Stimulated activated CD8-positive, alpha-beta memory T cell treated with anti-CD3 and anti-CD28 coated beads, Interleukin-15, amount 100 ng/mL, for 48 hours (primary cell): ENCODE measurements around the gene BEST2.
A peak's percentile ranks its signal among the peaks of the same experiment; 100 is the strongest.
"Not testable (repeated sequence)": the region's sequence is repeated elsewhere in the genome, so short reads cannot be mapped to it uniquely, and the experiment has no call there.

Experiments
- DNase-seq, 2 donors: peaks; one replicate each; pipeline ENCODE4 v3.0.0-alpha.2; 2020; ENCODE audit warnings: low read depth in 2 of 2

Gene BEST2

GRCh38 chr19:12787458-12787857 is 35.9 kb downstream of the BEST2 start:
- DNase-seq = no peak

- no peak for DNase-seq
Measured at GRCh38 chr19:12788042-12788681, 36.6 kb downstream of the BEST2 start.

DNA sequence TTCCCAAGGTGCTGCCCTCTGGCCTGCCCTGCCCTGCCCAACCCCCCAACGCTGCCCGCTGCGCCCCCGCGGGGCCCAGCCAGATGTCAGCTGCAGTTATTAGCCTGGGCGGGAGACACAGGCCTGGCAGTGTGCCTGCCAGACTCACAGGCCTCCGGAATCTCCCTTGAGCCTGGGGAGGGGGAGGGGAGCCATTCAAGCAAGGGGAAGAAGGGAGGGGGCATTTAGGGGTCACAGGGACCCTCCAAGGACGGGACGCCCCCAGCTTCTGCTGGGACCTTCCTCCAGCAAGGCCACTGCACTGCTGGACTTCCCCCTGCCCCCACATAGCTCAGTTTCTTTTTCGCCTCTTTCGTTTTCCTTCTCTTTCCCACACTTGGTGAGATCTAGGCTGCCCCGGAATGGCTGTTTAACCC is 37.1 kb downstream of the BEST2 start:
- no peak for DNase-seq

- DNase-seq = no peak
Measured at GRCh38 chr19:12789098-12789903, 37.7 kb downstream of the BEST2 start.

- DNase-seq = peak; percentile 97 to 99
Measured at GRCh38 chr19:12789904-12790619, 38.5 kb downstream of the BEST2 start.

GRCh38 chr19:12790628-12791344 is 39.2 kb downstream of the BEST2 start:
- no peak for DNase-seq

DNA sequence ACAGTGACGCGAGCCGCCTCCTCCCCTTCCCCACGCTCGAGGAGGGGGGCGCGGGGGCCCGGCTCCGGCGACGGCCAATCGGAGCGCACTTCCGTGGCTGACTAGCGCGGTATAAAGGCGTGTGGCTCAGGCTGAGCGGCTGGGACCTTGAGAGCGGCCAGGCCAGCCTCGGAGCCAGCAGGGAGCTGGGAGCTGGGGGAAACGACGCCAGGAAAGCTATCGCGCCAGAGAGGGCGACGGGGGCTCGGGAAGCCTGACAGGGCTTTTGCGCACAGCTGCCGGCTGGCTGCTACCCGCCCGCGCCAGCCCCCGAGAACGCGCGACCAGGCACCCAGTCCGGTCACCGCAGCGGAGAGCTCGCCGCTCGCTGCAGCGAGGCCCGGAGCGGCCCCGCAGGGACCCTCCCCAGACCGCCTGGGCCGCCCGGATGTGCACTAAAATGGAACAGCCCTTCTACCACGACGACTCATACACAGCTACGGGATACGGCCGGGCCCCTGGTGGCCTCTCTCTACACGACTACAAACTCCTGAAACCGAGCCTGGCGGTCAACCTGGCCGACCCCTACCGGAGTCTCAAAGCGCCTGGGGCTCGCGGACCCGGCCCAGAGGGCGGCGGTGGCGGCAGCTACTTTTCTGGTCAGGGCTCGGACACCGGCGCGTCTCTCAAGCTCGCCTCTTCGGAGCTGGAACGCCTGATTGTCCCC is 39.9 kb downstream of the BEST2 start, which contains the start of gene JUNB:
TSS of gene JUNB (plus strand) at position 142 of the 706 bp plus-strand sequence. CDS start at position 428, 286 bp downstream.
- peak; percentile 94 to 96 for DNase-seq

DNA sequence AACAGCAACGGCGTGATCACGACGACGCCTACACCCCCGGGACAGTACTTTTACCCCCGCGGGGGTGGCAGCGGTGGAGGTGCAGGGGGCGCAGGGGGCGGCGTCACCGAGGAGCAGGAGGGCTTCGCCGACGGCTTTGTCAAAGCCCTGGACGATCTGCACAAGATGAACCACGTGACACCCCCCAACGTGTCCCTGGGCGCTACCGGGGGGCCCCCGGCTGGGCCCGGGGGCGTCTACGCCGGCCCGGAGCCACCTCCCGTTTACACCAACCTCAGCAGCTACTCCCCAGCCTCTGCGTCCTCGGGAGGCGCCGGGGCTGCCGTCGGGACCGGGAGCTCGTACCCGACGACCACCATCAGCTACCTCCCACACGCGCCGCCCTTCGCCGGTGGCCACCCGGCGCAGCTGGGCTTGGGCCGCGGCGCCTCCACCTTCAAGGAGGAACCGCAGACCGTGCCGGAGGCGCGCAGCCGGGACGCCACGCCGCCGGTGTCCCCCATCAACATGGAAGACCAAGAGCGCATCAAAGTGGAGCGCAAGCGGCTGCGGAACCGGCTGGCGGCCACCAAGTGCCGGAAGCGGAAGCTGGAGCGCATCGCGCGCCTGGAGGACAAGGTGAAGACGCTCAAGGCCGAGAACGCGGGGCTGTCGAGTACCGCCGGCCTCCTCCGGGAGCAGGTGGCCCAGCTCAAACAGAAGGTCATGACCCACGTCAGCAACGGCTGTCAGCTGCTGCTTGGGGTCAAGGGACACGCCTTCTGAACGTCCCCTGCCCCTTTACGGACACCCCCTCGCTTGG is 40.7 kb downstream of the BEST2 start:
- DNase-seq = peak in 1 of 2 donors; percentile 68

DNA sequence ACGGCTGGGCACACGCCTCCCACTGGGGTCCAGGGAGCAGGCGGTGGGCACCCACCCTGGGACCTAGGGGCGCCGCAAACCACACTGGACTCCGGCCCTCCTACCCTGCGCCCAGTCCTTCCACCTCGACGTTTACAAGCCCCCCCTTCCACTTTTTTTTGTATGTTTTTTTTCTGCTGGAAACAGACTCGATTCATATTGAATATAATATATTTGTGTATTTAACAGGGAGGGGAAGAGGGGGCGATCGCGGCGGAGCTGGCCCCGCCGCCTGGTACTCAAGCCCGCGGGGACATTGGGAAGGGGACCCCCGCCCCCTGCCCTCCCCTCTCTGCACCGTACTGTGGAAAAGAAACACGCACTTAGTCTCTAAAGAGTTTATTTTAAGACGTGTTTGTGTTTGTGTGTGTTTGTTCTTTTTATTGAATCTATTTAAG is 41.3 kb downstream of the BEST2 start:
- no peak for DNase-seq

GRCh38 chr19:12793290-12794195 is 42.0 kb downstream of the BEST2 start:
- peak; percentile 90 to 91 for DNase-seq

DNA sequence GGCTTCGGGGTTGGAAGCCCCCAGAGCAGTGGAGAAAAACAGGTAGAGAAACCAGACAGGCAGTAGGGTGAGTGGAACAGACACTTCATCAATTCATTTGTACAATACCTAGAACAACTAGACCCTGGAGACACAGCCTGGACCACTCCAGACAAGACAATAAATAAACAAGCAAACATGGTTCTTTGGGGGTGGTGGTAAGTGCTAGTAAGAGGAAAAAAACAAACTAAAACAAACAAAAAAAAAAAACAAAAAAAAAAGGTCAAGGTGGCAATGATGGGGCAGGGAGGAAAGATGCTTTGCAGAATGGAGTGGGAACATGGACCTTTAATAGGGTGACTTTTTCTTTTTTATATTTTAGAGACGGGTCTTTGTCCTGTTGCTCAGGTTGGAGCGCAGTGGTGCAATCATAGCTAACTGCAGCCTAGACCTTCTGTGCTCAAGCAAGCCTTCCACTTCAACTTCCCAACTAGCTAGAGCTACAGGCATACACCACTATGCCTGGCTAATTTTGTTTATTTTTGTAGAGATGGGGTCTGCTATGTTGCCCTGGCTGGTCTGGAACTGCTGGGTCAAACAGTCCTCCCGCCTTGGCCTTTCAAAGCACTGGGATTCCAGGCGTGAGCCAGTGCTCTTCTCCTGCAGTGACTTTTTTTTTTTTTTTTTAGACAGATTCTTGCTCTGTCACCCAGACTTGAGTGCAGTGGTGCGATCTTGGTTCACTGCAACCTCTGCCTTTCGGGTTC is 42.8 kb downstream of the BEST2 start:
- no peak for DNase-seq

GRCh38 chr19:12794971-12795381 is 43.4 kb downstream of the BEST2 start:
- no peak for DNase-seq

- no peak for DNase-seq
Measured at GRCh38 chr19:12796146-12797071, 44.8 kb downstream of the BEST2 start.

- no peak for DNase-seq
Measured at GRCh38 chr19:12797141-12797587, 45.6 kb downstream of the BEST2 start.

- not testable (repeated sequence) for DNase-seq
Measured at GRCh38 chr19:12797607-12798006, 46.0 kb downstream of the BEST2 start.

- DNase-seq = no peak
Measured at GRCh38 chr19:12799742-12800465, 48.3 kb downstream of the BEST2 start.

- DNase-seq = no peak
Measured at GRCh38 chr19:12800466-12800770, 48.8 kb downstream of the BEST2 start.
